Lower lobe of right lung (tissue), 2 donors: ENCODE results near the gene IFNGR1. TPM values are rescaled to one million over a fixed set of nuclear protein-coding genes. Genes with fewer than 3 reads are reported as not detected.

Experiments
- ATAC-seq, 2 donors: fragments of 200-7000 bp; cut with Tn5 transposase; one replicate each; pipeline ENCODE4 v1.9.1; 2020 to 2022; ENCODE audit warnings: mild to moderate bottlenecking in 2 of 2, moderate library complexity in 2 of 2
- DNase-seq: peaks from one replicate; pipeline ENCODE4 v3.0.0-alpha.2; 2020
- H3K27ac ChIP-seq: fragments of 200-600 bp; one replicate; pipeline ENCODE4 v1.8.0; 2022
- H3K27me3 ChIP-seq: fragments of 200-600 bp; one replicate; pipeline ENCODE4 v1.8.0; 2022; ENCODE audit warnings: low read depth
- H3K36me3 ChIP-seq: fragments of 200-600 bp; one replicate; pipeline ENCODE4 v1.8.0; 2022; ENCODE audit warnings: mild to moderate bottlenecking
- H3K4me1 ChIP-seq: fragments of 200-600 bp; one replicate; pipeline ENCODE4 v1.8.0; 2022
- H3K4me3 ChIP-seq: fragments of 200-600 bp; one replicate; pipeline ENCODE4 v1.8.0; 2022; ENCODE audit warnings: mild to moderate bottlenecking
- H3K9me3 ChIP-seq: fragments of 200-600 bp; one replicate; pipeline ENCODE4 v1.8.0; 2022
- intact Hi-C: fragments of 100-400 bp; cut with DNase I; formaldehyde crosslinking; loops from one replicate; pipeline ENCODE4 v1.11.0; 2022
- total RNA-seq: library from RNA; stranded (reverse); fragmentation: NEBNext Ultra II Directional; extraction: Animal tissue kit (Norgen Biotek cat#: 25700); gene quantifications from one replicate; pipeline ENCODE4 v1.2.1, GENCODE V29; 2021
- TF ChIP-seq, protein P1 (sequence below): fragments of 200-600 bp; IDR thresholded peaks from one replicate; pipeline ENCODE4 v1.8.0; 2022; ENCODE audit warnings: antibody characterized with exemption, mild to moderate bottlenecking
- donor health status: DM: no; HTN: yes; CAD: no; lungs with severe emphysema.

The IFNGR1 gene
- total RNA-seq, 1 donor from 2014 or later, result 208 TPM

DNA sequence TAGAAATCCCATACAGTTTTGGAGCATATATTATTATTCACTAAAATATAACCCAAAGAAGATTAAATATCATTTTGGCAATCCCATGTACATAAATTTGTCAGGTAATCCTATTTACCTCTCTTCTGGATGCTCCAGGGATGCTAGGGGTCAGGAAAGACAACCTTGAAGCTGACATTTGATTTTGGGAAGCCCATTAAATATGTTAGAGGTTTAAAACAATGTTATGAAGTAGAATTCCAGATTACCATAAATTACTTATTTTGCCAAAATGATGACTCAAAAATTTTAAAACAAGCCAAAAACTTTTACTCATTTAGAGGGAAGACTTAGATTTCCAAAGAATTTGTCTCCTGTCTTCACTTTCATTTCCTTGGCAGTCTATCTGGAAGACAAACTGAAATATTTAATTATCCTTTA is 36.5 kb downstream of the IFNGR1 start:
- DNase-seq (no peak), ATAC-seq (no peak)
- no peak overlapping the region for H3K27ac ChIP-seq
- H3K9me3 ChIP-seq, result peaks cover 39% of the 10 kb centered on the region
- TF ChIP-seq, protein P1, sequence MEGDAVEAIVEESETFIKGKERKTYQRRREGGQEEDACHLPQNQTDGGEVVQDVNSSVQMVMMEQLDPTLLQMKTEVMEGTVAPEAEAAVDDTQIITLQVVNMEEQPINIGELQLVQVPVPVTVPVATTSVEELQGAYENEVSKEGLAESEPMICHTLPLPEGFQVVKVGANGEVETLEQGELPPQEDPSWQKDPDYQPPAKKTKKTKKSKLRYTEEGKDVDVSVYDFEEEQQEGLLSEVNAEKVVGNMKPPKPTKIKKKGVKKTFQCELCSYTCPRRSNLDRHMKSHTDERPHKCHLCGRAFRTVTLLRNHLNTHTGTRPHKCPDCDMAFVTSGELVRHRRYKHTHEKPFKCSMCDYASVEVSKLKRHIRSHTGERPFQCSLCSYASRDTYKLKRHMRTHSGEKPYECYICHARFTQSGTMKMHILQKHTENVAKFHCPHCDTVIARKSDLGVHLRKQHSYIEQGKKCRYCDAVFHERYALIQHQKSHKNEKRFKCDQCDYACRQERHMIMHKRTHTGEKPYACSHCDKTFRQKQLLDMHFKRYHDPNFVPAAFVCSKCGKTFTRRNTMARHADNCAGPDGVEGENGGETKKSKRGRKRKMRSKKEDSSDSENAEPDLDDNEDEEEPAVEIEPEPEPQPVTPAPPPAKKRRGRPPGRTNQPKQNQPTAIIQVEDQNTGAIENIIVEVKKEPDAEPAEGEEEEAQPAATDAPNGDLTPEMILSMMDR, result no peak
- no peak overlapping the region for H3K4me3 ChIP-seq
- no peaks in the 10 kb centered on the region for H3K27me3 ChIP-seq
- no peaks in the 10 kb centered on the region for H3K4me1 ChIP-seq
- intact Hi-C loops, result no loop called here
- no peaks in the 10 kb centered on the region for H3K36me3 ChIP-seq

DNA sequence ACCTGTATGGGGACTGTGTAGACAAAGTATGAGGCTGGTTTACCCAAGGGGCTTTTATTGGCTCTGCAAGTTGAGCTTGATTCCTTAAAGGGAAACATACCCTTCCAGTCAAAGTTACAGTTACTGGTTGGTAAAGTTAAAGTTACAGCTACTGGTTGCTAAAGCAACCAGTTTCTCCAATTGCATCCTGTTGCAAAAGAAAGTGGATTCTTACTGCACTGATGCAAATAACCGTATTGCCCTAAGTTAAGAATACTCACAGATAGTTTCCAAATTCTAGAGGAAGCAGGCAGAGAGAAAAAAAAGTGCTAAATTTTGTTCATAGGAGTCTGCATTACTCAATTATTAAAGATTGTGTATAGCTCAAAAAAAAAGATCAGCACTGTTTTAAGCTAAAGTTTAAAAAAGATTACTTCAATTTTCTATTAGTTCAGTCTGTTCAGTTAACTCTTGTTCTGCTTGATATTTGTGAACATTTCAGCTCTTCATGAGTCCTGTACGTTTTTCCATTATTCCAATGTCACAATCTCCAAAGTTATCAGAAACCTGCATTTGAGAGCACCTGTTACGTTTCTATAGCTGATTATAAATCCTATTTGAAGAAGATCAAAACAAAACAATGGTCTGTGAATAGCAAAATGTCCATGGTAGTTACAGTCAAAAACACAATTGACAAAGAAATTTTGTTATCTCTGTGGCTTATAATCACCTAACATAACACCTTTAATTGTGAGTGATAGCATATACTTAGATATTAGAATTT is 37.1 kb downstream of the IFNGR1 start:
- Histone ChIP-seq H3K4me3 (no peak overlapping the region), H3K36me3 (no peaks in the 10 kb centered on the region), H3K9me3 (peaks cover 39% of the 10 kb centered on the region), H3K27me3 (no peaks in the 10 kb centered on the region), H3K27ac (no peak overlapping the region), H3K4me1 (no peaks in the 10 kb centered on the region)
- TF ChIP-seq, protein P1, result no peak
- ATAC-seq, result no peak
- intact Hi-C loops, result no loop called here
- DNase-seq, result no peak

DNA sequence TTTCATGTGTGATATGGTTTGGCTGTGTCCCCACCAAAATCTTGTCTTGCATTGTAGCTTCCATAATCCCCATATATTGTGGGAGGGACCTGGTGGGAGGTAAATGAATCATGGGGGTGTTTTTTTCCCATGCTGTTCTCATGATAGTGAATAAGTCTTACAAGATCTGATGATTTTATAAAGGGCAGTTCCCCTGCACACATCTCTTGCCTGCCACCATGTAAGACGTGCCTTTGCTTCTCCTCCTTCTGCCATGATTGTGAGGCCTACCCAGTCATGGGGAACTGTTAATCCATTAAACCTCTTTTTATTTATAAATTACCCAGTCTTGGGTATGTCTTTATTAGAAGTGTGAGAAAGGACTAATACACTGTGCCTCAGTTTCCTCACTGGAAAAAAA is 41.6 kb downstream of the IFNGR1 start:
- no peak for ATAC-seq
- no peak overlapping the region for H3K27ac ChIP-seq

DNA sequence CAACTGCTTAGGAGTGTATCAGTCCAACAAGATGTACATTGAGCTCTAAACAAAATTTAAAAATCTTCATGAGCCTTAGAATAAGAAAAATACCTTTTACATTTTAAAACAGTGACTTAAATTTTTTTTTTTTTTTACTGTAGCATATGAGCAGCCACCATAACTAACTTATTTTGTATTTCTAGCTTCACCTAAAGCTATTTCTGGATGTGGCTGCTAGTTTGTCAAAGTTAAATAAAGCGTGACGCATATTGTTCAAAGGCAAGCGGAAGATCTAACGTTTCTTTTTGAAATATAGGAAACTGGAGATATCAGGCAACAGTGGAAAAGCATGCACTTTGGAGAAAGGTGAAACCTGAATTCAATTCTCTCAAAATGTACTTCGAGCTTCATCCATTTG is 42.5 kb downstream of the IFNGR1 start:
- no peaks in the 10 kb centered on the region for H3K36me3 ChIP-seq
- no peaks in the 10 kb centered on the region for H3K27me3 ChIP-seq
- no peak for ATAC-seq
- DNase-seq, result no peak
- H3K27ac ChIP-seq, result no peak overlapping the region
- H3K4me3 ChIP-seq, result no peak overlapping the region
- TF ChIP-seq, protein P1, result no peak
- no peaks in the 10 kb centered on the region for H3K4me1 ChIP-seq
- intact Hi-C loops, result no loop called here
- H3K9me3 ChIP-seq, result peaks cover 8% of the 10 kb centered on the region

More for the DNA sequence above, 41.6 kb downstream of the IFNGR1 start:
- Histone ChIP-seq H3K4me1 (no peaks in the 10 kb centered on the region), H3K9me3 (peaks cover 13% of the 10 kb centered on the region), H3K36me3 (no peaks in the 10 kb centered on the region), H3K4me3 (no peak overlapping the region), H3K27me3 (no peaks in the 10 kb centered on the region)
- intact Hi-C loops, result no loop called here
- TF ChIP-seq, protein P1, result no peak
- DNase-seq, result no peak

DNA sequence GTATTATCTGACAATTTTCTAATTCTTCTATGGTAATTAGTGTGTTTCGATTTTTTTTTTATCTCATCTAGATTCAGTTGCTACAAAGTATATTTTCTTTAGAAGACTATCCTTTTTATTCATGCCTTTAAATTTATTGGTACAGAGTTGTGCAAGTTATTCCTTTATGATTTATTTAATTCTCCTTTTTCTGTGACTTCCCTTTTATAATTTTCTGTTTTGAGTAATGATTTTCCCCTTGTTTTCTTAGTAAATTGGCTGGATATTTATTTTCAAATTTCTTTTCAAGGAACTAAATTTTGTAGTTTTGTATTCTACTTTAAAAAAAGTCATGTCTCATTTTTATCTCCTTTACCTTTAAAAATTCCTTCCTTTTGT is 43.3 kb downstream of the IFNGR1 start:
- Histone ChIP-seq H3K9me3 (no peaks in the 10 kb centered on the region), H3K27ac (no peak overlapping the region), H3K4me3 (no peak overlapping the region), H3K27me3 (no peaks in the 10 kb centered on the region), H3K36me3 (no peaks in the 10 kb centered on the region), H3K4me1 (no peaks in the 10 kb centered on the region)
- DNase-seq (no peak), ATAC-seq (no peak)
- TF ChIP-seq, protein P1, result no peak
- intact Hi-C loops, result no loop called here
